T-helper 1 cell treated with Interleukin-12 subunit alpha and Interleukin-12 subunit beta and Interleukin-4 antibody, amounts not matched to agents 30 ng/mL and 1 ng/mL, for 36 hours (primary cell): ENCODE results near the gene KCTD19. TPM values are rescaled to one million over a fixed set of nuclear protein-coding genes. Genes with fewer than 3 reads are reported as not detected.
"Not testable (repeated sequence)": the region's sequence is repeated elsewhere in the genome, so short reads cannot be mapped to it uniquely, and the experiment has no call there.

ENCODE experiments used
- intact Hi-C: fragments of 100-400 bp; cut with micrococcal nuclease; formaldehyde crosslinking; loops from one replicate; pipeline ENCODE4 v1.15.1; 2024
- total RNA-seq: library from RNA; stranded (reverse); gene quantifications from 2 replicates; pipeline ENCODE4 v1.2.3, GENCODE V29; 2022

KCTD19 gene
- 0.10 TPM in 1 of 2 replicates, not detected in the other for total RNA-seq

DNA sequence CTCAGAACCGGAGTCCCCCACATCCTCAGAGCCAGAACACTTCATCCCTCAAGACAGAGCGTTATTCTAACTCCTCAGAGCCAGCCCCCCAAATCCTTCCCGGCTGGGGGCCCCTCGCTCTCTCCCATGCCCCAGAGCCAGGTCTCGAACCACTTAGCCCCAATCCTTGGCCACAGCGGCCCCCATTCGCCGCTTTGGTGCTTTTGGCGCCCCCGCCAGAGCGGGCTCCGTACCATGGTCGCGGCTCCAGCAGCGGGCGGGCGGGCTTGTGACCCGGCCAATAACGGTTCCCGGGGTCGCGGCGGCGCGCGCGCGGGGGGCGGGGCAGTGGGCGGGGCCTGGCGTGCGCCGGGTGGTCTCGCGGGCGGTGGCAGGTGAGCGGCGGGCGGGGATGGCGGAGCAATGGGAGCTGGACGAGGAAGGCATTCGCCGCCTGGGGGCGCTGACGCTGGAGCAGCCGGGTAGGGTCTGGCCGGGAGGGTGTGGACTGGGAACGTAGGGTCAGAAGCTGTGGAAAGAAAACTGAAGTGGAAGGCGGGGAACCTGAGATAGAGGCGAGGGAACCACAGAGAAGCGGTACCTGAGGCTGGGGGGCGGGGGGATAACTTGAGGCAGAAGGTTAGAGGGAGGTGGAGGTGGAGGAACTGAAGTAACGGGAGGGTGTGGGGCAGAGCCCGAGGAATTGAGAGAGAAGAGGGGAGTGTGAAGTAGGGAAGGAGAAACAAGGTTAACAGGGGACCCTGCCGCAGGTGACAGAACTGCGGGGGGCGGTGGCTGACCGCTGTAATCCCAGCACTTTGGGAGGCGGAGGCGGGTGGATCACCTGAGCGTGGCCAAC is at the start of gene KCTD19, which contains the start of gene LRRC36:
KCTD19 (minus strand) TSS at position 270 of the 838 bp plus-strand sequence; CDS start at position 236, 34 bp downstream.
LRRC36 (plus strand) TSS at position 344 of the 838 bp plus-strand sequence; CDS start at position 392, 48 bp downstream.
- intact Hi-C loops, result no loop called here

DNA sequence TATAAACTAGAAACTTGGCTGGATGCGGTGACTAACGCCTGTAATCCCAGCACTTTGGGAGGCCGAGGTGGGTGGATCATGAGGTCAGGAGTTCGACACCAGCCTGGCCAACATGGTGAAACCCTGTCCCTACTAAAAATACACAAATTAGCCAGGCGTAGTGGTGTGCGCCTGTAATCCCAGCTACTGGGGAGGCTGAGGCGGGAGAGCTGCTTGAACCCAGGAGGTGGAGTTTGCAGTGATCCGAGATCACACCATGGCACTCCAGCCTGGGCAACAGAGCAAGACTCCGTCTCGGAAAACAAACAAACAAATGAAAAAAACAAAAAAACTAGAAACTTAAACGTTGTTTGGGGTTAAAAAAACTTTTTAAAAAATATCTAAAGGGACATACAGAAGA is 49.5 kb upstream of the KCTD19 start:
- intact Hi-C loops, result not testable (repeated sequence)

DNA sequence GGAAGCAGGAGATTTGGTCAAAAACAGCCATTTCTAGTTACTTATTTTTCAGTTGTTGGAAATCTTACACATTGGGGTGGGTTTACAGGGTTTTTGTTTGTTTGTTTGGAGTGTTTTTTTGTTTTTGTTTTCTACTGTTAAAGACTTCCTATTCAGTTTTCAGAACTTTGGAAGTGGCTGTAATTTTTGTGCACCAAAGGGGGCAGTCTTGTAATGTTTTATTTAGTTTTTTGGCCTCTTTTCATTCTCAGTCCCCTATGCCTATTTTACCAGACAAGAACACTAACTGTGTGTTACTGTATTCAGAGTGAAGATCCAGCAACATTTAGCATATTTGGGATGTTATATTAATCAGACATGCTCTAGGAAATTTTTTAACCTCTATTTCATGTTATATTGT is 46.1 kb upstream of the KCTD19 start:
- intact Hi-C loops, result loop anchor here (5.0 kb wide), 1 partner anchor 75 kb away; no protein-coding TSS in a partner anchor

GRCh38 chr16:67370661-67371060 is 44.1 kb upstream of the KCTD19 start:
- intact Hi-C loops, result loop anchor here (5.0 kb wide), 1 partner anchor 77 kb away; no protein-coding TSS in a partner anchor

DNA sequence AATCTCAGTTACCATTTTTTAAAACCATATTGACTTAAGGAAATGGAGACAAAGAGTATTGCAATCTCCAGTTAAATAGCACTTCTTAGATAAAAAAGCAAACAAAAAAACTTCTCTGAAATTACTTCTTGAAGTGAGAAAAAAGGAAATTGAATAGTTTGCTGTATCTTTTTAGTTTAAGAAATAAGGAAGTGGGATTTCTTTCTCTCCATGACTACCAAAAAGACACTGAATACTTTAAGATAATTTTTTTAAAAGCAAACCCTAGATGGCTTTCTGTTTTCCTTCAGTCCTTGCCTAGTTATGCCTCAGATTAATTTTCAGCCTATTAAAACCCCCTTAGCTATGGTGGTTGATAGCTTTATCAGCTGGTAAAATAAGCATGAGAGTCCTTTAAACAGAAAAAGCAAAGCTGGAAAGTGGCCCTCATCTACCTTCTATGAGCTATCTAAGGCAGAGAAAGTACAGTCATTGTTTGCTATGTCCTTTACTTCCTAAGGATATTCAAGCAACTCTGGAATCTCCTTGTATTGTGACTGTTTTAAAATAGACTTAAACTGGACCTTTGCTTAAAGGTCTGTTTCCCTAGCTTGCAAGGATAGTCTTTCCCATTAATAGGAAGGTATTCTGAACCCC is 38.2 kb upstream of the KCTD19 start:
- intact Hi-C loops, result no loop called here

DNA sequence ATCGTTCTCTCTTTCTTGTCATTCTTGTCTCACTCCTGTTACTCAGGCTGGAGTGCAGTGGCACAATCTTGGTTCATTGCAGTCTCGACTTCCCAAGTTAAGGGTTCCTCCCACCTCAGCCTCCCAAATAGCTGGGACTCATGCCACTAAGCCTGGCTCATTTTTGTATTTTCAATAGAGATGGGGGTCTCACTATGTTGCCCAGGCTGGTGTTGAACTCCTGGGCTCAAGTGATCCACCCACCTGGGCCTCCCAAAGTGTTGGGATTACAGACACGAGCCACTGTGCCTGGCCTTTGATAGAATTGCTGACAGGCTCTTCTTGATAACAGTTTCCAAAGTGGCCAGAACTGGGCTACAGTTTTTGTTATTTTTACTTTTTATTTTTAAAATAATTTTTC is 34.5 kb upstream of the KCTD19 start:
- intact Hi-C loops, result no loop called here

- intact Hi-C loops, result not testable (repeated sequence)
Observed at GRCh38 chr16:67359540-67360269, 33.2 kb upstream of the KCTD19 start.

DNA sequence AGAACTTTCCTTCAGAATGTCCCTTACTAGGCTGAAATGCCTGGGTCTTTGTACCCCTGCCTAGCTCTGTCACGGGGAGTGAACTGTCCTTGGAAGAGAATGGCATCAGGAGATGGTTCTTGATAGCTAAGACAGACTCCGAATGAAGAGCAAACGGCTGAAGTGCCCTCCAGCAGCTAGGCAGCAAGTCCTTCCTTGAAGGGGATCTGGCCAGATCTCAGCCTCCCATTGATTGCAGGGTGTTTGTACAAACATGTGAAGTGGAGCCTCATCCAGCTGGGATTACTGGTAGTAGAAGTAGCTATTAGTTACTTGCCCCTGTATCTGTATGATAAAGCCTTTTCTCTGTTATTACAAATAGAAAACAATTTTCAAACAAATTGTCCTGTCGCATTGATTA is 31.0 kb upstream of the KCTD19 start:
- intact Hi-C loops, result no loop called here

DNA sequence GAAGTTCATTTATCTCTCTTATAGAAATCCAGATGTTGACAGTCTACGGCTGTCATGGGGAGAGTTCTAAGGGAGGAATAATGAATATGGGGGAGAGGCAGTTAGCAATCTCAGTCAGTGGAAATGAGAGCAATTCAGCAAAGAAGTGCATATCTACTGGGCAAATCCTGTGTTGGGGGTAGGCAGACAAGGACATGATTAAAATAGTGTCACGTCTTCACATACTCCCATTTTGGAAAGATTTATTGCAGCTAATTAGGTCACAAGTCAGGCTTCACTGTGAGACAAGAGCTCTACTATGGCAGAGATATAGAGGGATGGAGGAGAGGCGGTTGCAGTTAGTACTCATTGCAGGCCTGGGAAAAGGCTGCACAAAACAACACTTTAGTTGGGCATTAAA is 29.9 kb upstream of the KCTD19 start:
- intact Hi-C loops, result no loop called here

DNA sequence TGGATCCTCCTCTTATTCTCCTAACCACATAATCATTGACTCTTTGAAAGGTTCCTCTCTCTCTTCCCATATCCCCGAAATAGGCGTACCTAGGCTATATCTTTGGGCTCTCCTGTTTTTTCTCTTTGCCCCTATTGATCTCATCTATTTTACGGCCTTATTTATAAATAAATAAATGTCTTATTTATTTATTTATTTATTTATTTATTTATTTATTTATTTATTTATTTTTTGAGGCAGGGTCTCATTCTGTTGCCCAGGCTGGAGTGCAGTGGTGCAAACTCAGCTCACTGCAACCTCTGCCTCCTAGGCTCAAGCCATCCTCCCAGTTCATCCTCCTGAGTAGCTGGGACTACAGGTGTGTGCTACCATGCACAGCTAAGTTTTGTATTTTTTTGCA is 25.9 kb upstream of the KCTD19 start:
- intact Hi-C loops, result not testable (repeated sequence)

GRCh38 chr16:67350324-67350723 is 23.8 kb upstream of the KCTD19 start:
- intact Hi-C loops, result no loop called here

DNA sequence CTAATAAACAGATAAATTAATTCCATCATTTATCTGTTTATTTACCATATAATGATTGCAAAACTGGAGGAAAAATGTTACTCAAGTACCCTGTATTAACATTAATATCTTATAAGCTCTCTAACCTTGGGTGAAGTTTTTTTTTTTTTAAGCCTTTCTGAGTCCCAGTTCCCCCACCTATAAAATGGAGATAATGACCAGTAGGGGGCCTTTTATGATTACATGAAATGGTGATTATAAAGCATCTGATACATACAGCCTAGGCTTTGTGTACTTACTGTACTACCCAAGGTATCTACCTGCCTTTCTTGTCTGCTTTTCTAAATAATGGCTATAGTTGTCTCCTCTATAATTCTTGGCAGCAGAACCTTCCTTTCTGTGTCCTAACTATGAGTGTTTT is 22.6 kb upstream of the KCTD19 start:
- intact Hi-C loops, result no loop called here

GRCh38 chr16:67346341-67346740 is 19.8 kb upstream of the KCTD19 start:
- intact Hi-C loops, result no loop called here

- intact Hi-C loops, result no loop called here
Observed at GRCh38 chr16:67345401-67345800, 18.9 kb upstream of the KCTD19 start.

GRCh38 chr16:67342616-67343015 is 16.1 kb upstream of the KCTD19 start:
- intact Hi-C loops, result no loop called here

GRCh38 chr16:67341250-67341649 is 14.7 kb upstream of the KCTD19 start:
- intact Hi-C loops, result no loop called here

DNA sequence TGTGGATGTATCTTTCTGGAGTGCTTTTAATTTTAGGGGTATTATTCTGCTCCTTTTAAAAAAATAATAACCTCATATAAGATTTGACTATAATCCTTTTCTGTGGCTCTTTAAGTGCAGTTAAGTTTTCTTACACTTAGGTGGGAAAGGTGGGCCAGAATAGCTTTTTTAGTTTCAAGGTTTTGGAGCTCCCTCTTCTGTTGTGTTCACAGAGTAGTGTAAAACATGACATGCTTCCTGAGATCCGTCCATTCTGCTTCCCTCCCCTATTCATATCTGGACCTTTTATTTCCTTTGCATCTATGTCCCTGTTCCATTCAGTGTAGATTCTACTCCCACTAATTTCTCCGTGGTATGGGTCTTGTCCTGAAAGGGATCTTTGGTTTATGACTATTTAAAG is 12.9 kb upstream of the KCTD19 start:
- intact Hi-C loops, result no loop called here

GRCh38 chr16:67336648-67337047 is 10.1 kb upstream of the KCTD19 start:
- intact Hi-C loops, result no loop called here

- intact Hi-C loops, result no loop called here
Observed at GRCh38 chr16:67336116-67336515, 9.6 kb upstream of the KCTD19 start.

- intact Hi-C loops, result no loop called here
Observed at GRCh38 chr16:67333315-67333714, 6.8 kb upstream of the KCTD19 start.

DNA sequence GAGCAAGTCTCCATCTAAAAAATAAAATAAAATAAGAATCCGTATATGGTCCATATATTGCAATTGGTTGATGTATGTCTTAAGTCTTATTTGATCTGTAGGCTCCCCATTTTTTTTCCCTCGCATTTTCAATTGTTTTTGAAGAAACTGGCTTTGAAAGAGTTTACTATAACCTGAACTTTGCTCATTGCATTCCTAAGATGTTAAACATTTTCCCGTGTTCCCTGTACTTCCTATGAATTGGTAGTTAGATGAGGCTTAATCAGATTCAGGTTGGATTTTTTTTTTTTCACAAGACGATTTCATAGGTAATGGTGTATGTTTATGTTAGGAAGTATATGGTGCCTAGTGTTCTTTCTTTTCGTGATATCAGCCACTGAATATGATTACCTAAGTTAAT is 3.4 kb upstream of the KCTD19 start:
- intact Hi-C loops, result no loop called here

DNA sequence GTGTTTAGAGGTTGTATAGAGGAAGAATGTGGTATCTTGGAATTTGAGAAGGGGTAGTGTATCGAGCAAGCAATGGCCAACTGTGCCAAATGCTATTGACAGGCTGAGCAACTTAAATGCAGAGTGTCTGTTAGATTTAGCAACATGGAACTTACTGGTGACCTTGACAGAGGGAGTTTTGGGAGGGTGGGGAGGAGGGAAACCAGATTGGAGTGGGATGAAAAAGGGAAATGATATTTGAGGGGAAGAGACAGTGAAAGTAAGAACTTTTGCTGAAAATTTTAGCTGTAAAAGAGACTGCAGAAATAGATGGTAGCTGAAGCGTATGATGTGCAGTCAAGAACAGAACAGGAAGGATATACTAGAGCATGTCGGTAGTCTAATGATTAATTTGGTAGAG is 1.2 kb upstream of the KCTD19 start:
- intact Hi-C loops, result no loop called here
